Heart left ventricle (tissue), 13 donors: ENCODE results near the gene PAGE2B.

Experiments used
- POLR2A ChIP-seq, 2 donors: fragments of 450-650 bp; IDR thresholded peaks; one replicate each; pipeline ENCODE4 v1.6.1; 2017; ENCODE audit warnings: antibody characterized with exemption in 2 of 2, mild to moderate bottlenecking in 2 of 2, moderate library complexity in 2 of 2
- TF ChIP-seq, protein P1 (sequence below), 12 donors: fragments of 200-600 bp; sonication (generic) in 4 of 12; IDR thresholded peaks; one replicate each; pipeline versions ENCODE4 v1.5.0 to v1.8.0; 2018 to 2022; ENCODE audit warnings: antibody characterized with exemption in 12 of 12, mild to moderate bottlenecking in 5 of 12
- donor health status: ischemic (EF 13 %, LVEDD 7.1; RV severe dilation, severe dysfunction).
- donor health status: DM: no; HTN: yes; CAD: no.
- donor health status: DM: no; HTN: no; CAD: no.
- donor health status: ischemic (EF 25% LVEDD 6.9; RV normal size, moderate dysfunction).
- donor health status: ischemic (EF 25% LVEDD 5.7; RV mildly dilated, moderate dysfunction).
- donor health status: ischemic (EF 35%, LVEDD 5.7; RV mildly dilated, moderate dysfunction).
- donor health status: nonischemic (EF 11% LVEDD 7.7; RV severe dilation, severe dysfunction).
- donor health status: DM: yes; HTN: yes; CAD: no.
- donor health status: PGD.
- donor health status: ischemic (EF 29% LVEDD 5.4; RV normal size, mild dysfunction).
- donor health status: nonischemic (EF 23%, LVEDD 6.1; RV moderate dilation, normal function).

DNA sequence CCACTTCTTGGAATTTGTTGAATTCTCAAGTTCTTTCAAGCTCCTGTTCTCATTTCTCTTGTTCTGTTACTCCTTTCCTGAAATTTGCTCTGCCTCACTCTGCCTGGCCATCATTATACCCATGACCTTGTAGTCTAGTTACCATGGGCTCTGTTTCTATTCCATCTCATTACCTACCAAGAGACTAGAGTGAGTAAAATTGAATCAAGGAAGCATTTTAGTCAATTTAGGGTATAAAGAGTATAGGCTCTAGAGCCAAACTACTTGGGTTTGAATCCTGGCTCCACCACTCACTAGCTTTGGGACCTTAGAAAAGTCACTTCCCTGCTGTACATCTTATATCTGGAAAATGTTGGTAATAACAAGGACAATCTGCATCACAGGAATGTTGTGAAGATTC lies 46.2 kb upstream of the PAGE2B start:
- TF ChIP-seq, protein P1, sequence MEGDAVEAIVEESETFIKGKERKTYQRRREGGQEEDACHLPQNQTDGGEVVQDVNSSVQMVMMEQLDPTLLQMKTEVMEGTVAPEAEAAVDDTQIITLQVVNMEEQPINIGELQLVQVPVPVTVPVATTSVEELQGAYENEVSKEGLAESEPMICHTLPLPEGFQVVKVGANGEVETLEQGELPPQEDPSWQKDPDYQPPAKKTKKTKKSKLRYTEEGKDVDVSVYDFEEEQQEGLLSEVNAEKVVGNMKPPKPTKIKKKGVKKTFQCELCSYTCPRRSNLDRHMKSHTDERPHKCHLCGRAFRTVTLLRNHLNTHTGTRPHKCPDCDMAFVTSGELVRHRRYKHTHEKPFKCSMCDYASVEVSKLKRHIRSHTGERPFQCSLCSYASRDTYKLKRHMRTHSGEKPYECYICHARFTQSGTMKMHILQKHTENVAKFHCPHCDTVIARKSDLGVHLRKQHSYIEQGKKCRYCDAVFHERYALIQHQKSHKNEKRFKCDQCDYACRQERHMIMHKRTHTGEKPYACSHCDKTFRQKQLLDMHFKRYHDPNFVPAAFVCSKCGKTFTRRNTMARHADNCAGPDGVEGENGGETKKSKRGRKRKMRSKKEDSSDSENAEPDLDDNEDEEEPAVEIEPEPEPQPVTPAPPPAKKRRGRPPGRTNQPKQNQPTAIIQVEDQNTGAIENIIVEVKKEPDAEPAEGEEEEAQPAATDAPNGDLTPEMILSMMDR (IDR thresholded peaks at IDR 0.05) = no peak
- TF ChIP-seq POLR2A (IDR thresholded peaks at IDR 0.05) = no peak
